Superior temporal gyrus (tissue), 1 donor: Measurements from ENCODE around the gene TBC1D9.

Experiments used
- DNase-seq: peaks from one replicate; pipeline ENCODE4 v3.0.0-alpha.2; 2016; ENCODE audit errors: extremely low spot score

TBC1D9 gene

DNA sequence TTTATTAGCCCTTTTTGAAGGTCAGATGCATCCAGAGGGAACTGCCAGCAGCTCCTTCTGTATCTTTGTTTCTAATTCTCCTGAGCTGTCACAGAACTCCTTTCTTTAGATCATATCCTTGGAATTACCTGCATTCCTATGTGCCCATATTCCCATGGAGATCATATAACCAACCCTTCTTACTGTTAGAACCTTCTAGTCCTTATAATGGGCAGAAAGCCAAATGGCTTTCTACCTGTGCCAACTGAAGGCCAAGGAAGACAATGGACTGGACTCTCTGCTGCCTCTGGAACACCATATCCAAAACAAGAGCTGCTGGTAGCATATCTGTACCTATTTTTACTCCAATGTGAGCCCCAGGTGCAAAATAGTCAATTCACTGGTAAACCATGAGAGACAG, 60.7 kb downstream of the TBC1D9 start:
- no peak for DNase-seq

DNA sequence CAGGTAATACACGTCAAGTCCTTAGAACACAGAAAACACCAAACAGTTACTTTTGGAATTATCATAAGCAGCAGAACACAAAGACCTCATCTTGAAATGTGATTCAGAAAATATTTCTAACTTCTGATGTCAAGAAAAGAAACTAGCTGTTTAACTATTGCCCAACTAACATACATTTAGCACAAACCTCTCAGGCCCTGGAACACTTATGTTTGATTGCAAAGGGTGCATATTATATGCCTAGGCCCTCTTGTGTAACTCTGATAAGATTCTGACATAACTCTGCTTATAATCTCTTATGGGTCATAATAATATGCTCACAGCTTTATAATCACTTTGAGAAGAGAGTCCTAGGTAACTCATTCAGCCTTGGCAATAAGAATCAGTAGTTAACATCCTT, 62.6 kb downstream of the TBC1D9 start:
- DNase-seq: no peak

DNA sequence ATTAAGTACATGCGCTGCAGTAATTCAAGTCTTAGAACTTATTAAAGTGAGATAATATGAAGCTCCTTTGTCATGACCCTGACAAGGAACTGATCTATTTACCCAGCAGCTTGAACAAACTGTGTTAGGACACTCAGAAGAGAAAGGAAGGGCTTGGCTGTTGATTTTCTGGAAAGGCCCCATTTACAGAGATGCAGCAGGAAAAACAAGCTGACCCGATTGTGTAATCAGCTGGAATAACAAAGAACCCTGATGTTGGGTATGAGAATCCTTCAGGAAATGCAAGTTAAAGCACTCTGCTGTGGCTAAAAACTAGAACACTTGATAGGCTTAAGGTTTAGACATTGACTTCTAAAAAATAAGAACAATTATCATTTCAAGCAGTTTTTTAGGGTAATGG, 64.8 kb downstream of the TBC1D9 start:
- DNase-seq: no peak

DNA sequence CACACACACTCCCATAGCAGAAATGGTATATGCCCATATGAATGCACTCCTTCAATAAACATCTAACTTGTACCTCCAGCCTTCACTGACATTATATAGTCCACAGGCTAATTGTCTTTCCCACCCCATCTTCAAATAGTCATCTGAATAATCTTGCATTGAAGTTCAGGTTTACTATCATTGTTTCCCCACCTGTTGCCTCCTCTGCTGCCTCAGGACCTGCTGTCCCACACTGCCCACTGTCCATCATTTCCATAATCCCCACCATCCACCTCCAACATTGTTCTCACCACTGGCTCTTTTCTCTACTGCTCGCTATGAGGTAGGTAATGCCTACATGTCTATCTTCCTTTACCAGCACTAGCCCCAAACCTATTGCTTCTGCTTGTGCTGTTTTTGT, 66.1 kb downstream of the TBC1D9 start:
- no peak for DNase-seq

- DNase-seq: no peak
Observed at GRCh38 chr4:140689623-140690022, 66.6 kb downstream of the TBC1D9 start.

DNA sequence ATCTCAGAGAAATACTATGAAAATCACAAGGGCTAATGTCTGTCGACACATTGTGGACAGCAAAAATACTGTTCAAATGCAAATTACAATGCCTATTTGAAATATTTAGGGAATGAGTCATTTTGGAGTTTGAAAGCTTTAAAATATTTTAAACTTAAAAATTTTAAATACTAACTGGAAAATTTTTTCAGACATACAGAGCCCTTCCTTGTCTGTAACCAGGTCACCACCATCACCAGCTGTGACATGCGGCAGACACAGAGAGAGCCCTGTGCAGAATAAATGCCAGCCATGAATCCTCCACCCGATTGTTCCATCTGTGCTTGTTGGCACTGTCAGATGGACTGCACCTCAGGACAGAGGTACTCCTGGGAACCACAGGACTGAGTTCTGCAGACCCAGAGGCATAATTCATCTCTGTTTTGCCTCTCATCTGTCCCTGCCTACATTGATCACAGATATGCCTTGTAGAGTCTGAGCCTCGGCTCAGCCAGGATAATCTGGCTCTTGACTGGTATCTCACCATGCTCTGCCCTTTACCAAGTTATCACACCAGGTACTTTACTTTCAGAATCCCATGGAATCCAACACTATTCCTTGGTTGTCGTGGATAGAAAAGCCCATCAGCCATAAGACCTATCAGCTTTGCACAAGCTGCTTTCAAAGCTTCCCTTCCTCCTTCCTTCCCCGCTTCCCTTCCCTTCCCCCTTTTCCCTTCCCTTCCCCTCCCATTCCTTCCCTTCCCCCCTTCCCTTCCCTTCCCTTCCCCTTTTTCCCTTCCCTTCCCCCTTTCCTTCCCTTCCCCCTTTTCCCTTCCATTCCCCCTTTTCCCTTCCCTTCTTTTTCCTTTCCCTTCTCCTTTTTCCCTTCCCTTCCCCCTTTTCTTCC, 67.2 kb downstream of the TBC1D9 start:
- no peak for DNase-seq

DNA sequence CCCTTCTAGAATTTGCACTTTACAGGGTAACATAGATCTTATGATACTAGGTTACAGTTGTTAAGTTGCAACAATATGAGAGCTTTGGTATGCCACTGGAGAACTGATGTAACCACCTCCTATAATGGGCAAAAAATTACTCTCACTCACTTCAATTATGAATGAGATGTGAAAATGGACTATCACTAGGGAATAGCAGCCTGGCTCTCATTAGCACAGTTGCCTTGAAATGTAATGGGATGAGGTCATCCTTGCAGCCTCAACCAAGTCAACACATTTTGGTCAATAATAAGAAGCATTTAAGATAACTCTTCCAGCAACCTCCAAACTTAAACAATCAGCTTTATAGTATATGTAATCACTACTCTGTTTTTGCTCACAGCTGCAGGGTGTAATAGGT, 69.4 kb downstream of the TBC1D9 start:
- no peak for DNase-seq

- DNase-seq: no peak
Observed at GRCh38 chr4:140684314-140684713, 71.9 kb downstream of the TBC1D9 start.

DNA sequence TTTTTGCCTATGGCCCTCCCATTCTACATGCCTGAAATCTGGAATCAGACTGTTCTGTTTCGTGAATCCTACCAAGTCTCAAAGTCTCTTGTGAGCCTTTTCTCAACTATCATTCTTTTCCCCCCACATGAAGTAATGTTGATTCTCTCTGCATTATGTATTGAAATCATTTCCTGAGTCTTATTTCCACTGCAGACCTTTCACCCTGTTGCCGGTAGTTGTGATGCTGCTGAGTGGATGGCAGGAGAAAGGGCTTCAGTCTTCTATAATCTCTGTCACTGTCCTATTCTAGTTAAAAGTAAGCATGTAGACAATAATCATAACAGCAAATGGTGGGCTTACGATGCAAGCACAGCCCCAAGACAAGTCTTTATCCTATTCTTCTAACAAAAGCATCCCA, 75.0 kb downstream of the TBC1D9 start:
- no peak for DNase-seq

- DNase-seq: no peak
Observed at GRCh38 chr4:140680686-140681085, 75.5 kb downstream of the TBC1D9 start.

DNA sequence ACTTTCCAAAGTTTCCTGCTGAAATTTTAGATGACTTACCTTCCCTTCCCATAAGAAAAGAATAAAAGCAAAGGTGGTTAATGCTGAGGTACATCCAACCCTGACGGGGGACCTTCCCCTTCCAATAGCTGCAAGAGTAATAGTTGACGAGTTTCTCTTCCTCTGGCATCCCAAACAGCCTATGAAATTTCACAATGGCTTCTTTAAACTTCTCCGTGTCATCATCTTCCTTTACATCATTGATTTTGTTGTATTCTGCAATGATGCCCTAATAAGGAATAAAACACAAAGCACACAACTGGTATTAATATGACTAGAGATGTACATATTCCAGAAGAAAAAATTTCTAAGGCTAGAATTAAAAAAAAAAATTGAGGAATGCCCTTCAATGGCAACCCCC, 76.6 kb downstream of the TBC1D9 start:
- DNase-seq: no peak

DNA sequence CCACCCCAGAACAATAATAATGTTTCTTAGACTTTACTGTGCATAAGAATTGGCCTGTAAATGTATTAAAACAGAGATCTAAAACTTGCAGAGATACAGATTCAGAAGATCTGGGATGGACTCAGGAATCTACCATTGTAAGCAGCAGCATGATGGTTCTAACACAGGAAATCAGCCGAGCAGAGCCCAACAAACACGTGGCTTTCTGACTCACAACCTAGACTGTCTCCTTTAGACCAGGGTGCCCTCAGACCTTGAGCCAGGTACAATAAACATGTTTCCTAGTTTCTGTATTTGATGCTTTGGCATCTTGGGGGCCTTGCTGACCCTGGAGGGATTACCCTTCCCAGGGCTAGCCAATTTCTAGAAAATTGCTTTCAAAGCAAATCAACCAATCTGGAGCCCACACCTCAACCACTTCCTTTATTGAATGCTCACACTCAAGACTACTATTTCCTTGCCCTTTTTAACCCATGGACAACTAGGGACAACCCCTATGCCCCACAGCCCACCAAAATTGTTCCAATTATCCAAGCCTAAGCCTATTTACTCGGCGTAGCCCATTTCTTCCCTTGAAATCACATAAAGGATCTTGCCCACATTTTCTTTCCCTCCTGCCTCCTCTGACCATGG, 80.5 kb downstream of the TBC1D9 start:
- DNase-seq: no peak

DNA sequence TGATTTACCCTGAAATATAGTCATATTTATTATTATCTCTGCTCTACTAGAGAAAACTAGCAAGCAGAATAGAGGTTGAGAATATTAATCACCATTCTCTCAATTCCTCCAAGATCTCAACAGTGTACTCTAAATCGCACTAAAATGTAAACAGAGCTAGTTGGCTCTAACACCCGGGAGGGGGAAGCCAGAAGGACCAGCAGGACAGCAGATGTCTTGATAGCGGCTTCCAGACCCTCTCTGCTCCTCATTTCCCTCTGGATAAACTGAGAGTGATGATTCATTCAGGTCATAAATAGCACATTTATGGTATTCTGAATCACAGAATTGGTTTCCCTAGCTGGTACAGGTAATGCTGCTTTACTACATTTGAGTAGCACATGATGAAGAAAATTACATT, 82.5 kb downstream of the TBC1D9 start:
- DNase-seq: no peak

DNA sequence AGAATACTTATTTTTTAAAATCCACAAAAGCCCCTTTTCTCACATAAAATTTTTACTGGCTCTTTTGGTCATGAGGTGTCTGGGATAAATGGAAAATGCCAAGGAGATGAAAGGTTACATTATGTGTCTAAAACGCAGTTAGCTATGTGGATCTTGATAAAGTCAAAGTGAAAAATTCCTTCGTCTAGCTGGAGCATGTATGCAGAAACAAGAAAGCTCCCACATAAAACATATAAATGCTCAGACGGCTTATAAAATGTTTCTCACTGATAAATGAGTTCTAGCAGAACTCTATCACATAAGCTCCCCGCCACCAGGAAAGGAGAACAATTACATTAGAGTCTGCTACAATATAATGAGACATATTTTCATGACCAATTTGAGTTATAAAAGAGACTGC, 83.8 kb downstream of the TBC1D9 start:
- no peak for DNase-seq

DNA sequence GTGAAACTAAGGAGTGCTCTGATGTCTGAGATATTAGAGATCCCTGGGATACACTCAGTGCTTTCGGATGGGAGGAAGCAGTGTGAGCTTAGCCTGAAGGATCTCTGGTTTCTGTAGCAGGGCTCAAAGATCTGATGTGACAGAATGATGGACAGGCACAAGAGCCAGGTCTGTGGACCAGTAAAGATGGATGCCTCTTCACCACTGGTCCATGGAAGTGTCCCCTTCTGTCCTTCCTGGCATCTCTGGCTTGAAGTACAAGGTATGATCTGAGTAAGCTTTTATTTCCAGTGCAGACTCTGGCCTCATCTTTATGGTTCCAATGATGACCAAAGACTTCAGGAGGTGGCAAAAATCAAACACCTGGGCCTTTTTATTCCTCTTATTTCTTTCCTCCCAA, 88.1 kb downstream of the TBC1D9 start:
- no peak for DNase-seq

- DNase-seq: no peak
Observed at GRCh38 chr4:140666889-140667614, 89.1 kb downstream of the TBC1D9 start.

DNA sequence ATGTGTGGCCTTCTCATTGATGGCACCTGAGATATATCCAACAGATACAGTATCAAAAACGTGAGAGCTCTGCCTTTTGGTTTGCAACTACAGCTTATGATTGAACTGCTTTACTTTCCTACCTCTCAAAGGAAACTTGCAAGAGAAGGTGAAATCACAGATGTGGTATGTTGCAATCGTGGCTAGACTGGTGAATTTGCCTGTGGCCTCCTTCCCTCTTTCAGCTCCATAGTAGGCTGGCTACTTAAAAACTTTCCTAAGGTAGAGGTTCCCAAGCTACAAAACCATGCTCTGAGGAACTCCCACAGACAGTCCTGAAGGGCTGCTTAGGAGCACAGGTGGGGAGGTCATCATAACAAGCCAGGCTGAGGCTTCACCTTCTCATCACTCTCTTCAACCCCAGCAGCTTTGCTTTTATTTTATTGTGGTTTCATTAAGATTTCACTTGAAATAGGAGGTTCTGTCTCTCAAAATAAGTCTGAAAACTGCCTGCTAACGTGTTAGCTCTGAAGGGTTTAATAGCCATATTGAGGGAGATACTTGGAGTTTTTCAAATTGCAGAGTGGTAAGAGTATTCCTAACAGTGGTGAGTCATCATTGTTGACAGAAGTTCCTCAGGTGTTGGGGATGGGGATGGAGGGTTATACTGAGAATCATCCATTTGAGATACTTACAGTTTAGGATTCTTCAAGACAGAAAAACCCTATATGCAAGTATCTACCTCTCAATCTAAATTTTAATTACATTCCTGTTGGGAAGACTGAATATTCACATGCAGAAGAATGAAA, 93.9 kb downstream of the TBC1D9 start:
- DNase-seq: no peak

DNA sequence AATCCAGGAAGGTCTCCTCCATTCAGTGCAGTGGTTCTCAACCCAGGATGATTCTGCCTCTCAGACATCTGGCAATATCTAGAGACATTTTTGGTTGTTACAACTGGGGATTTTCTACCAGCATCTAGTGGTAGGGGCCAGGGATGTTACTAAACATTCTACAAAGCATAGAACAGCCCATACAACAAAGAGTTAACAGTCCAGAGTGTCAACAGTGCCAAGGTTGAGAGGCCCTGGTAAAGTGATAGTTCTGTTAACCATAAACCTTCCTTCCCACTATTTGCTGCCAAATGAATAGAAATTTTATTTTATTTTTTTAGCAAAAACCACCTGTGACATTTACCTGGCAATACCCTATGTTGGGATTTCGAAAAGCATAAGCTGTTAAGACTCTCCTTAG, 94.6 kb downstream of the TBC1D9 start:
- DNase-seq: no peak

DNA sequence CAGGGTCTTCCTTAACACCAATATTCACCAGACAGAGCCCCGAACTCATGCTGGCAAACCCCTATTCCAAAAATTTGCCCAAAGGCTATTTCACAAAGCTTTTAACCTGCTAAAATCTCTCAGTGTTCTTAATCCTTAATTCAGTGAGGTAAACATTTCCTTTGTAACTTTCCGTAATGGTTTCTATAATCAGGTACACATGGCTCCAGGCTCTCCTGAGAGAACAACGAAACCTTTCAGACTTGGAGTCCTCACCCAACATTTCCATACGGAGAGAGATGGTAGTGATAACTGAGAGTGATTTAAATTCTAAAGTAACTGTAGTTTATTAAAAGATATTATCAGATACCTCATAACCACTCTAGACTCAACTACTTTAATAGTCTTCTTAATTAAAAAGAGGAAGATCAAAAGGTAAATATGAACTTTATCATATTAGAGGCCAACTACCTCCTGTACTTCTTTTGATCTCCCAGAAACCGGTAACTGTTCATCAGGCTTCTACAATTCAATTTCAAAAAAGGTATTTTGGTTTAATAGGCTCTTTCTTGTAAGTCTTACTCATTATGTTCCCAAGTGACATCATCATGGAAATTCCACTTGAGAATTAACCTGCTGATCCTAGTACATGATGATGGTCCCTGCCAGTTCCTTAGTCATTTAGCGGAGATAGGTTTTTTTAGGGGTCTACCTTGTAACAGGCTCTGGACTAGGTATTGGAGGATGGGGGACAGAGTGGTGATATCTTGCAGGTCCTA, 96.1 kb downstream of the TBC1D9 start:
- DNase-seq: no peak

GRCh38 chr4:140654495-140654814, 101.7 kb downstream of the TBC1D9 start:
- DNase-seq: no peak

GRCh38 chr4:140653718-140654494, 102.3 kb downstream of the TBC1D9 start:
- no peak for DNase-seq
